ENCODE measurements around the gene WDR54. TPM values are rescaled to one million over a fixed set of nuclear protein-coding genes. Genes with fewer than 3 reads are reported as not detected.

Gene WDR54, protein sequence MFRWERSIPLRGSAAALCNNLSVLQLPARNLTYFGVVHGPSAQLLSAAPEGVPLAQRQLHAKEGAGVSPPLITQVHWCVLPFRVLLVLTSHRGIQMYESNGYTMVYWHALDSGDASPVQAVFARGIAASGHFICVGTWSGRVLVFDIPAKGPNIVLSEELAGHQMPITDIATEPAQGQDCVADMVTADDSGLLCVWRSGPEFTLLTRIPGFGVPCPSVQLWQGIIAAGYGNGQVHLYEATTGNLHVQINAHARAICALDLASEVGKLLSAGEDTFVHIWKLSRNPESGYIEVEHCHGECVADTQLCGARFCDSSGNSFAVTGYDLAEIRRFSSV
- total RNA-seq (2014; rRNA removed; shearing (Covaris generic)), result 119 and 120 TPM in 2 replicates

- DNase-seq (ENCODE audit: low read depth), result peak; percentile 92
These were observed at the start of gene WDR54, which contains the start of gene C2orf81 for GRCh38 chr2:74421221-74421870. TSS of gene WDR54 (plus strand) at chr2:74421730. CDS start at chr2:74422154, 424 bp downstream. TSS of gene C2orf81 (minus strand) at chr2:74421619. CDS start at chr2:74421560, 59 bp downstream.

DNA sequence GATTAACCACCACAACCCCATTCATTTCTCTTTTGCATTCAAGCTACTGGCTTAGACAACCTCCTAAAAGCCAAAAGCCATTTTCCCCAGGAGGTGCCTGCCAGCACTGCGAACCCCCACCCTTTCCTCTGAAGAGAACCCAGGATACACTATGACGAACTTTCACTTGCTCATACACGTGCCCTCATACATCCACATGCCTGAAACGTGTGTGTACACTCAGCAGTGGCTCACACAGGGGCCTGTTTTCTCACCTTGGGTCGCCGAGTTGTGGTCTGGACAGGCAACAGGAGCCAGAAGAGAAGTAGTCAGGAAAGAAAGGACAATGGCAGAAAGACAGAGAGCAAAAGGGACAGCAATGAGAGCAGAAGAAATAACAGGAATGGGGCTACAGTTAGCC lies 48.9 kb upstream of the WDR54 start:
- DNase-seq (ENCODE audit: low read depth), result no peak

GRCh38 chr2:74373221-74373676 lies 48.3 kb upstream of the WDR54 start:
- no peak for DNase-seq (ENCODE audit: low read depth)

GRCh38 chr2:74373985-74374384 lies 47.5 kb upstream of the WDR54 start:
- DNase-seq (ENCODE audit: low read depth), result no peak

- no peak for DNase-seq (ENCODE audit: low read depth)
These were observed 46.9 kb upstream of the WDR54 start for GRCh38 chr2:74374509-74375205.

GRCh38 chr2:74375838-74376237 lies 45.7 kb upstream of the WDR54 start:
- no peak for DNase-seq (ENCODE audit: low read depth)

DNA sequence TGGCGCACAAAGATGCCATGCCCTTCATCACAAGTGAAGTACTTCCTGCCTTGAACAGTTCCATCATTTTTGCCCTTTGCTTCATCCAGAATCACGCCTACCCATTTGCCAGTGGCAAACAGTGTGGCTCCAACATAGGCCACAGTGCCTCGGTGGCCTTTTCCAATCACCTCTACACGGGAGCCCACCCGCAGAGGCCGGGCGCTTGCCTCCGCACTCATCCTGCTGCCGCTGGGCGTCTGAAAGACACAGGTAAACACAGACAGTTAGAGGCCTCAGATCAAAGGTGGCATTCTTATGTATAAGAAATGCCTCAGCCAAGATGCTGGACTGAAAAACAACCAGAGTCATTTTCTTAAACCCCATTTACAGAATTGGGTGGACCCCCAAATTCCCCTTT lies 43.5 kb upstream of the WDR54 start:
- no peak for DNase-seq (ENCODE audit: low read depth)

DNA sequence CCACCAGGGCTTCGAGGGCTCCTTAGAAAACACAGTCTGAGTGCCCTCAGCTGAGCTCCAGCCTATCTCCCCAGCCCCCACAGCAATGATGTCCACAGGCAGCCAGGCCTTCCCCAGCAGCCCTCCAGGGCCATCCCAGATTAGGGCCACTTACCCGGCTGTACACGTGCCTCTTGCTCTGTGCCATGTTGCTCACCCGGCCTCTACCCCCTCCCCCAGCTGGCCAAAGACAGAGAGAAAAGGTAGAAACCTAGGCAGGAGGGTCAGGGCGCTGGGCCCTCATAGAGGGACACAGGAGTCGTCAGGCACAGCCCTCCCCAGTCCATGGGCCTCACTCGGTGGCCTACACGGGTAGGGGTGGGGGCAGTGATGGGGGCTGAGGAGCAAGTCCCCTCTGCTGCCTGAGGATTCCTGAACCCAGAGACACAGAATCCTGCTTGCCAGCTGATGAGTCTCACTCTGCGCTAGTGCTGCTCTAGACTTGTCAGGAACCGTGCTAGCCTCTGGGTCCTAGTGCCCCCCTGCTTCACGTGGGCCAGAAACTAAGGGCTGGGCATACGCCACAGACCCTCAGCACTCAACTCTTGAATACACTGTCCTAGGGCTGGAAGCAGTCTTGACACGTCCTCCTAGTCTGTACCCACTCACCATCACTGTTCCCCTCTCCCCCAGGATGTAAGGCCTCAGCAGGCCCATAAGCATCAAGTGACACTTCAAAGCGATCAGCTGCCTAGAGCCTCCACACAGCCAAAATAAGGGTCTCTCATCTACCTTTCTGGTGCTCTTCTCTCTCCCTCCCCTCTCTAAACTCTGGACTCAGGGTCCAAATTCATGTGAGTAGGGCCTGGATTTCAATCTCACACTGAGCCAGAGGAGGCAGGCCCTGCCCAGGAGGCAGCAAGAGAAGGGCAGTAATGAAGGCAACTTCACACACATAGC lies 41.4 kb upstream of the WDR54 start, which contains the start of gene DCTN1:
TSS of gene DCTN1 (minus strand) at position 461 of the 939 bp plus-strand sequence. CDS start at position 187, 274 bp downstream.
- peak; percentile 44 for DNase-seq (ENCODE audit: low read depth)

GRCh38 chr2:74381751-74382150 lies 39.8 kb upstream of the WDR54 start:
- no peak for DNase-seq (ENCODE audit: low read depth)

GRCh38 chr2:74383254-74383653 lies 38.3 kb upstream of the WDR54 start:
- DNase-seq (ENCODE audit: low read depth), result no peak

- no peak for DNase-seq (ENCODE audit: low read depth)
These were observed 37.5 kb upstream of the WDR54 start for GRCh38 chr2:74384051-74384450.

GRCh38 chr2:74385396-74385795 lies 36.1 kb upstream of the WDR54 start:
- DNase-seq (ENCODE audit: low read depth), result no peak

DNA sequence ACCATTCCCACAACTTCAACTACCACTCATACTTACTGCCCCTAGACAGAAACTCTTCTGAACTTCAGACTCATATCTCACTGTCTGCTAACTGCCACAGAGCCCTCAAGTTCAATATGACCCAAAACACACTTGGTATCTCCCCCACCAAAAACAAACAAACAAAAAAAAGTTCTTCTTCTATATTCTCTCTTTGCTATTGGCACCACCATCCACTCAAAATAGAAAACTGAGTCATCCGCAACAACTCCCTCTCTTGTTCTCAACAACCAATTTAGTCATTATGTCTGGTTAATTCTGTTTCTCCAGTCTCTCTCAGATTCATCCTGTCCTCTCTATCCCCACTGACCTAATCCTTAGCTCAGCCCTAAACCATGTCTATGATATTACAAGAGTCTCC lies 34.2 kb upstream of the WDR54 start:
- DNase-seq (ENCODE audit: low read depth), result peak; percentile 43

DNA sequence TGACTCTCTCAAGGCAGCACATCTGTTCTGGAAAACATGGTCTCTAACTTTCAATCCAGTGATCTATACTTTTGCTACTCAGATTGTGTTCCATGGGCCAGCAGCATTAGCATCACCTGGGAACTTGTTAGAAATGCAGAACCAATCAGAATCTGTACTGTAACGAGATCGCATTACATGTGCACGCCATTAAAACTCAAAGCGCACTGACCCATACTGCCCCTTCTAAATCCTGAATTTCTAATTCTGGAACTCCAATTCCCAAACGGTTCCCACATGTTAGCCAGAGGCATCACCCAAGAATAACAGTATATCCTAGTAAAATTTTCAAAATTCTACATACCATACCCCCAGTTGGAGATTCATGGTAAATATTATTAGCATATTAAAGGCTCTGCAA lies 30.9 kb upstream of the WDR54 start:
- peak; percentile 16 for DNase-seq (ENCODE audit: low read depth)

- DNase-seq (ENCODE audit: low read depth), result peak; percentile 61
These were observed 30.3 kb upstream of the WDR54 start for GRCh38 chr2:74391209-74391579.

DNA sequence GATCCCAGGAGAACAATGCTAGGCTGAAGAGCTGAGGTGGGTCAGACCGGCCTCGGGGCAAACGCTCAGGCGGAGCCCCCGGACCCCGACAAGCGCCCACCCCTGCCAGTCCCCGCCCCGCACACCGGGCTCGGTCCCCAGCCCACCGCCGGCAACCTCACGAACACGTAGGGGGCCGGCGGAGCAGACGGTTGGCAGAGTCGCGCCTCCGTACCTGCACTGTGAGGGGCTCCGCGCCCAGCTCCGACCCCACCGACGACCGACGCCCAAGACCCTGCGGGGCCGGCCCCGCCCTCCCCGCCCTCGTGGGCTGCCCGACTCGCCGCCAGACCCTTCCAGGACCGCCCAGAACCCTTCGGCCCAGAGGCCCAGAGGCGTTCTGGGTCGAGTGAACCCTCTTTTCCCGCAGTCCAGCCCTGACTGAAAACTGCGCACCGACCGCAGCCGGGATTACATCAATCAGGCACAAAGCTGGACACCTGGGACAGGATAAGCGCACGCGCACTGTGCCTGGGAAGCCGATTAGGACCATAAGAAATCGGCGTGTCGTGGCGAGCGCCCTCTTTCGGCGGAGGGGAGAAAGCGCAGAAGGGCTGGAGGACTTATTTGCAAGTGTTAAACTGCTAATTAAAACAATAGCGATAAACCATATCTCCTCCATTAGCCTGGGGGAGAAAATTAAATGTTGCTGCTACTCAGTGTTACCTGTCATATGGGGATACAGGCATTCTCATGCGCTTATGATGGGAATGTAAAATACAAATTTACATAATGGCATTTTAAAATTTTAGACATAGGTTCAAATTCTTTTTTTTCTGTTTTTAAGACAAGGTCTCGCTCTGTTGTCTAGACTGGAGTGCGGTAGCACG lies 29.7 kb upstream of the WDR54 start:
- peak; percentile 83 for DNase-seq (ENCODE audit: low read depth)

- no peak for DNase-seq (ENCODE audit: low read depth)
These were observed 29.1 kb upstream of the WDR54 start for GRCh38 chr2:74392449-74392743.

DNA sequence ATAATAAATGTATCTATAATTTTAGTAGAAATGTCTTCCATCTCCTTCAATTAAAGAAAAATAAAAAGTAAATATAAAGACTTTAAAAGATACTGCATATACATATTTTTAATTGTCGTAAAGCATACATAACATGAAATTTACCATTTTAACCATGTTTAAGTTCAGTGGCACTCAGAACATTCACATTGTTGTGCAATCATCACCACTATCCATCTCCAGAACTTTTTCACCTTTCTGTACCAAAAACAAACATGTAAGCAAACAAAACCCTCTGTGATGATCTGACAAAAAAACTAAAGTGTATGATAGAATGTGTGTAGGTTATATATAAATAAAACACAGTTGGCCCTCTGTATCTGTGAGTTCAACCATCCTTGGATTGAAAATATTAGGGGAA lies 28.0 kb upstream of the WDR54 start:
- DNase-seq (ENCODE audit: low read depth), result no peak

GRCh38 chr2:74396149-74396548 lies 25.4 kb upstream of the WDR54 start:
- no peak for DNase-seq (ENCODE audit: low read depth)

DNA sequence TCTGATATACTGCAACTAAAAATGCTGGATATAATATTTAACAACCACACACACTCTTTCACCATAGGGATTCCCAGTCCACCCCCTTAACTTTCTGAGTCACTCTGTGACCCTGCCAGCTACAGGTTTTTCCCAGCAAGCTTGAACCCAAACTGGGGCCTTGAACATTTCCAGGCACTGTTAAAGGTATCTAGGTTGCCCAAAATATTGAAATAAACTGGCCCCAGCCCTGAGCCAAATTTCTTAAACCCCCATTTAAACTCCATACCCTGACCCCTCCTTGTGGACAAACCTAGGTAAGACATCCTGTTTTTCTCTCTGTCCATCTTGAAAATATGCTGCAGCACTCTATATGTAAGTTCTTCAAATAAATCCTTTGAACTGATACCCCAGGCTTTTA lies 21.7 kb upstream of the WDR54 start:
- DNase-seq (ENCODE audit: low read depth), result peak; percentile 37

DNA sequence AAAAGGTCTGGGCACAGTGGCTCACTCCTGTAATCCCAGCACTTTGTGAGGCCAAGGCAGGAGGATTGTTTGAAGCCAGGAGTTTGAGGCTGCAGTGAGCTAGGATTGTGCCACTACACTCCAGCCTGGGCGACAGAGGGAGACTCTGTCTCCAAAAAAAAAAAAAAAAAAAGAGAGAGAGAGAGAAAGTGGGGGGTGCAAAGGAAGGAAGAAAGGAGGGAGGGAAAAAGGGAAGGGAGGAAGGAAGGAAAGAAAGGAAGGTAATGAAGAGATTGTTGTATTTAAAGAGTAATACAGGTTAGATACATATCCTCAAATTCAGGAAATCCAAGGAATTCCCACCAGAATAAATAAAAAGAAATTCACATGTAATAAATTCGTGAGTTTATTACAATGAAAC lies 19.6 kb upstream of the WDR54 start:
- no peak for DNase-seq (ENCODE audit: low read depth)
